GM04503 (cell line): ENCODE results near the gene RAB18.
"Not testable (repeated sequence)": the region's sequence is repeated elsewhere in the genome, so short reads cannot be mapped to it uniquely, and the experiment has no call there.

Experiments used
- DNase-seq: peaks from one replicate; pipeline ENCODE4 v3.0.0-alpha.2; 2012; ENCODE audit warnings: low read depth

Gene RAB18

DNA sequence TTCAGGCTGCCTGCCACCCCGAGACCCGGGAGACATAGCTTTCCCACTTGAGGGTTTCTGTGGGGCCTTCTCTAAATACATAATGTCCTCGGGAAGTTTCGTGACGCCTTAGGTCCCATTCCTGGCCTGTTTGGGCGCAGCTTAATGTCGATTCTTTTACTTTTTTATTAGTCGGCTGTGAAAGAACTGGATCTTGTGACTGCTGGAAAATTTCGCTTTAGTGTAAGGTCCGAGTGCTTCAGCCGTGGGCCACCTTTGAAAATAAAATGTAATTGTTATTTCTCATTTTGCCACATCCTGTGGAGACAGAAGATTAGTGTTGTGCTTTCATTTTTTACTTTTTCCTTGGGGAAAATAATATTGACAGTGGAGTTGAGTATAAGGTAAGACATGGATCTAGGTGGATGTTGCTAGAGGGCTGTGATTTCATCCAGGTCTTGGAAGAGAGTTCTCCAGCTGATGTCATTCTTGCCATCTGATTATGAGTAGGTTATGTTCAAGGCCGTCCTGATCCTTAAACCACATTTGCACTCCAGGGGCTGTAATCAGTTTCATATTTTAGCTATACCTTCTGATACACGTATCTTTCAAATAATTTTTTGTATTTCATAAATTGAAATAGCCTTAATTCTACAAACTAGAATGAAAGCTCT lies 830 bp downstream of the RAB18 start:
- DNase-seq, result no peak

DNA sequence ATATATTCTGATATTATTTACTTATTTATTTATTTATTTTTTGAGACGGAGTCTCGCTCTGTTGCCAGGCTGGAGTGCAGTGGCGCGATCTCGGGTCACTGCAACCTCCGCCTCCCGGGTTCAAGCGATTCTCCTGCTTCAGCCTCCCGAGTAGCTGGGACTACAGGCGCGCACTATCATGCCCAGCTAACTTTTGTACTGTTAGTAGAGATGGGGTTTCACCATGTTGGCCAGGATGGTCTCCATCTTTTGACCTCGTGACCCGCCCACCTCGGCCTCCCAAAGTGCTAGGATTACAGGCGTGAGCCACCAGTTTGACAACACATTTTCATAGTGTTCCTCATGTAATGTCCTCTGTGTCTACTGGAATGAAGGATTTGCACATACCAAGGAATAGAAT lies 1.4 kb downstream of the RAB18 start:
- DNase-seq, result not testable (repeated sequence)

DNA sequence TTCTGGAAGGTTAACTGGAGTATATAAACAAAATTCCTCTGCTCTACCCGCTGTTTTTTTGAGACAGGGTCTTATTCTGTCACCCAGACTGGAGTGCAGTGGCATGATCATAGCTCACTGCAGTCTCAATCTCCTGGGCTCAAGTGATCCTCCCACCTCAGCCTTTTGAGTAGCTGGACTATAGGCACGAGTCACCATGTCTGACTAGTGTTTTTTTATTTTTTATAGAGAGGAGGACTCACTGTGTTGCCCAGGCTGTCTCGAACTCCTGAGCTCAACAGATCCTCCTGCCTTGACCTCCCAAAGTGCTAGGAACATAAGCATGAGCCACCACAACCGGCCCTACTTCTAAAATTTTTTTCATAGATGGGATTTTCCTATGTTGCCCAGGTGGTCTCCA lies 2.2 kb downstream of the RAB18 start:
- DNase-seq, result no peak

DNA sequence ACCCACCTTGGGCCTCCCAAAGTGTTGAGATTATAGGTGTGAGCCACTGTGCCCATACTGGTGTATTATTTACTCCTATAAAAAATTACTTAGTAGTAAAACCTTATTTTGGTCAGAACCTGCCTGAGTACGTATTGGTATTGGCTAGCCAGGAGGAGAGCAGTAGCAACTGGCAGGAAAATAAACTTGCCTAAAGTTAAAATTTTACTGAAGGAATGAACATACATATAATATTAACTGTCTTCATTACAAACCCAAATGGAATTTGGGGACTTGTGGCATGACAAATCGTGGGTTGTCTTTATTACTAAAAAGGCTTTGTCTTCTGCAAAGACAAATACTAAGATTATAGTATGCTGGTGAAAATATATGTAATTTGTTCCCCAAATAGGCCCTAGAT lies 8.4 kb downstream of the RAB18 start:
- no peak for DNase-seq

DNA sequence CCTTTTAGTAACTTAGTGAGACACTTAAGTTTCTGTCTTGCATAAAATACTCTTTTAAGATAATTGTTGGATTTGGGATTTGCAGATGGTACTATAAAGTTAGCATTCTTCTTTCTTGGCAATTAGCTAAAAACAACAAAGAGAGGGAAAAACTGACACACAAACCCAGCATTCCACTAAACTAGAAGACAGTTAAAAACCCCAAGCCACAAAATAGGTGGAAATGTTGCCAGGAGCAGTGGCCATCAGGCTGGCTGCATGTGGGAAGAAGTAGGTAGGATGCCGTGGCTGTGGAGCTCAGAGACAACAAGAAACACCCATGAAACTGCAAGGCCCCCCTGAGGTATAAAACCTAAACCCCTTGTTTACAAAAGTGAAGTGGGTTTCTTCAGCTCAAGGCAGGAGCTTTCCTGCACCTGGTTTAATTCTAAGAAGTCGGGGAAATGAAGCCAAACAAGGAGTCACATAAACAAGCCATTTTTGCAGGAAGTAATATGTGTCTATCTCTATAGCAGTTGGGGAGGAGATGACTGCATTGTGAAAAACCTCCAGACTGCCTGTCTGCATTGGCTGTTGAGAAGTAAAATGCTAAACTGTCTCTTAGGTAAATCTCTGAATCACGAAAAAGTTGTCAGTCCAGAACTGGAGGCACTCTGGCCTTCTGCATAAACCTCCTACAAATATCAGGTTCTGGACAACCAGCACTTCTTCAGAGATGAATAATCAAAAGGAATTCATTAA lies 9.5 kb downstream of the RAB18 start:
- peak; percentile 69 for DNase-seq

DNA sequence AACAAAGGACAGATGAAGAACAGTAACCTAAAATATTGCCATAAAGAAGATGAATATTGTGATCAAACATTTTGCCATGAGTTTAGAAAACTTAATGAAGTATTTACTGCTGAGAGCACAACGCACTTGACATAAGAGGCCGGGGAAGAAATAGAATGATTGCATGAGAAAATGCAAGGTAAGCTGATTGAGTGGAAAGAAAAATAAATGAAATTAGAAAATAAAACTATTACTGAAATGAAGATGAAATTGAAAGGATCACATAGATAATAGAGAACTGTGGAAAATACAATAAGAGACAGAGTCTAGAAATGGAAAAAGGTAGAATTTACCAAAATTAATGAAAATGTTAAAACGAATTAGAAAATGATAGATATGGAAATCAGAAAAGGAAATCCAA lies 10.1 kb downstream of the RAB18 start:
- no peak for DNase-seq

DNA sequence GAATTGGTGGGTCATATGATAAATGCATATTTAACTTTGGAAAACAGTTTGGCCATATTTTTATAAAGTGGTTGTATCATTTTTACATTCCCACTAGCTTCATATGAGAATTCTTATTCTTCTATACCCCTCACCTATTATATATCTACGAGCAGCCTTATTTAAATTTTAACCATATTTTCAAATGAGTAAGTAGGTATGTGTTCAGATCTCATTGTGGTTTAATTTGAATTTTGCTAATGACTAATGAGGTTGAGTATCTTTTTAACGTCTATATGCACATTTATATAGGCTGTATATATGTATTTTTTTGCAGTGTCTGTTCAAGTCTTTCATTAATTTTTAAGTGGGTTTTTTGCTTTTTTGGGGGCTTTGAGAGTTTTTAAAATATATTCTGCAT lies 14.2 kb downstream of the RAB18 start:
- no peak for DNase-seq

DNA sequence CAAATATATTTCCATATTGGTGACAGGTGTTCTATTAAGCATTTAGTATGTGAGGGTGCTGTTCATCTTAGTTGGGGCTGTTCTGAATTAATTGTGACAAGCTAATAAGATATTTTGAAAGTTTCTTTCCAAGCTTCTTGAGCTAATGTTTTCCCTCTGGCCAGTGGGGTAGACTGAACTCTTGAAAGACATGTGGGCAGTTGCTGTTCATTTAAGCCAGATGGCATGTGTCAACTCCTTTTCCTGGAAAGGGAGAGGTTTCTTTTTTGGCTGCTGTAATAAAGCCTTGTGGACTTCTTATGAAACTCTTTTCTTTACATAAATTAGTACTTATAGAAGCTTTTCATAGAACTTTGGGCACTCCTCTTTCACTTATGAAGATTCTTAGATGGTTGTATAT lies 21.7 kb downstream of the RAB18 start:
- DNase-seq, result no peak

DNA sequence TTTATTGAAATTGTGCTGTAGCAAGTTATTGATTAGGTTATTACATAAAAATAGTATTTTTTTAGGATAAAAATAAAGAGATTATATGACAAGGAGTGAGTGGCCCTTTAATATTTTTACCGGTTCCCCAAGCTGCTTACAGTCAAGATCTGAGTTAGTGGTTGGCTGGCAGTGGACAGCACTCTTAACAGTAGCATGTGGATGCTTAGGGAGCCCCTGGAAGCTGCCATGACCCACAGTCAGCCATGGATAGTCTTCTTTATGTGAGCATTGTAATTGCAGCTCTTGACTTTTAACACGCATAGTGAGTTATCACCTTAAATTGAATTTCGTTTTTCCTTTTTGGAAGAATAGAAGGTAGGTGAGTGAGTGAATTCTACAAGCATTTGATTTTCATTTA lies 22.1 kb downstream of the RAB18 start:
- no peak for DNase-seq

DNA sequence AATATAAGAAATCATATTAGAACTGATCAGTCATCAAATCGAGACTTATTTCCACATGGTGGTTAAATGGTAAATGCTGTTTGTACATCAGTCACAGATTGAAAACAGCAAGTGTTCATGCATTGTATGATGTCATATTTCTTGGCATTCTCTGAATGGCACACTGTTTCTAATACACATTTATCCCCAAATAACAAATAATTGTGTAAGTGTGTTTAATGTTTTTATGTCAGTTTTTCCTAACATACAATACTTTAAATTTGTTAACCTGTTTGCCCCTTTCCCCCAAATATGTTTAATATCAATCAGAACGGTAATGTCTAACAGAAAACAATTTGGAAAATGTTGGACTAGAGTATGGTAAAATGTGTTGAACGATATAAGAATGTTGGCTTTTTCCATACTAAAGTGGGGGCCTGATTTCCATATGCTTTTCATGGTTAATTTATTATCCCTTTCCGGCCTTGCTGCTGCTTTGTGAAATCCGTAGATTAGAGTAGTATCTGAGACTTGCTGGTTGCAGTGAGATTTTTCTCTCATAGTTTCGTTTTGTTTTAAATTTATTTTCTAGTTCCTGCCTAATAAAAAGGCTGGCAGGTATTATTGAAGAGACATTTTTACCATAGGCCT lies 23.7 kb downstream of the RAB18 start:
- no peak for DNase-seq

DNA sequence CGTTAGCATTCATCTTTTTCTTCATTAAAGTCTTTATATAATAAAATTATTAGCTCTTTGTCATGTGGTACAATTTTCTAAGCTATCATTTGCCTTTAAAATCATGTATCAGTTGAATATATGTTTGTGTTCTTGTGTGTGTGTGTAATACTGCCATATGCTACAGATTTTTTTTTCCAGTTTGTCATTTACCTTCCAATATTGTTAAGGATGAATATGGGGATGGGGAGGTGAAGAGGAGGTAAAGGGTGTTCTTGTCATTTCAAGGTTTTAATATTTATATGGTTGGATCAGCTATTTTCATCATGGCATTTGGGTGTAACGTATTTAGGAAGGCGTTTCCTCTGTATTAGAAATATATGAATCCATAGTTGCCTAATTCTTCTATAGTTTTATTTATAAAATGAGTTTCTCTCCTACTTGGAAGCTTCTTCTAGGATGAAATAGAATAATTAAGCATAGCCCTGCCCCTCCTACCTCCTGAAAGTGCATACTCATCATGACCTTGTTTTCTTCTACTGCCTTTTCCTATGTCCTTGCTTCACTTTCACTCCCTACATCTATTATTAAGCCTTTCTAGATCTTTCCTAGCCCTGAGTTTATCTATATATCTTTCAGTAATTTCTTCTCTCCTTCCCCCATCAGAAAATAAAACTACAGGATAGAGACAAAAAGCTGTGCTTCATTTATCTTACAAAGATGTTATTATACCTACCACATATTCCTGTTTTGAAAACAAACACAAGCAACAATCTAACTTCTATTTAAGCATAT lies 25.1 kb downstream of the RAB18 start:
- no peak for DNase-seq

DNA sequence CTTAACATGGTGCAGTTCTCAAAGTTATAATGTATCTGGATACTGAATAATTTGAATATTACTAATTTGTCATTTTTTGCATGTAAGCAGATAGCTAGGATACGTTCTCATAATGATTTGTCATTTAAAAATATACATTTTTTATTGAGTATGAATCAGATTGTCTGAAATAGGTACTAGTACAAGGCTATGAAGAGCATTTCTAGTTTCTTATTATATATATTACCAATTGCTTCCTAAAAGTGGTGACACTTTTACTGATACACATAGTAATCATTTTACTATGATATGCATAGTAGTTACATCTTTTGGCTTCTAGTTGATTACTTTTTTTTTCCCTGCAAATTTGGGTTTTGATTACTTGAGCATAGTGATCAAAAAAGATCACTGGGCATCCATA lies 26.4 kb downstream of the RAB18 start:
- DNase-seq, result no peak

DNA sequence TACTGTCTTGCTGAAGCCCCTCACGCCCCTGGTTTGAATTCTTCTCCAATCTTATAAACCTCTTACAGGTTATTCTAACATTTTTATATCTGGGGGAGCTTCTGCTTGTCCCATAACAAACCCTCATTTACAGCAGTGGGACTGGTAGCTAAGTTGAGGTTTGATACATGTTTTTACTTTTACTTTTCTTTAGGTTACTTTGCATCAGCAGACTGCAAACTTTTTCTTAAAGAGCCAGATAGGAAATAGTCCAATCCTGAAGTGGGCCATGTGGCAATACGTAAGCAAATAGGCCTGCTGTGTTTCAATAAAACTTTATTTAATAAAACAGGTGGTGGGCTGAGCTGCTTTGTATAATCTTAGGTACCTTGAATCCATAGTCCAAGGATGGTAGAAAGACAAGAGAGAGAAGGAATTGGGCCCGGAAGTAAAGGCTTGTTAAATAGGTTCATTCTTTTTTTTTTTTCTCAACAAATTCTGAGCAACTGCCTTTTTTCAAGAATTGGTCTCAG lies 27.3 kb downstream of the RAB18 start:
- no peak for DNase-seq

DNA sequence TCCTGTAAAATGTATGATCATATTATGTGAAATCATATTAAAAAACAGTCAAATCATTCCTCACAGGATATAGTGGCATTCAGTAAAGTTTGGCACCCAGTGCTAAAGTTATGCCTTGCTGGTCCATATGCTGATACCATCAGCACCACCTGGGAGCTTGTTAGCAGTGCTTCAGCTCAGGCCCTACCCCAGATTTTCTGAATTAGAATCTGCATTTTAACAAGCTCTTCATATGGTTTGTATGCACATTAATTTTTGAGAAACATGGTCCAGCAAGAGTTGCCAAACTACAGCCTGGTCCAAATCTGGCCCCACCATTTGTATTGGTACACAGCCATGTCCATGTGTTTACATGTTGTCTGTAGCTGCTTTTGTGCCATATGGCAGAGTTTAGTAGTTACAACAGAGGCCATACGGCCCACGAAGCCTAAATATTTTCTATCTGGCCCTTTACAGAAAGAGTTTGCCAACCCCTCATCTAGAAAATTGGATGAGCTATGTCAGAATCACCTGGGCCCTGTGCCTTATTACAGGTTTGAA lies 30.1 kb downstream of the RAB18 start:
- DNase-seq, result no peak

DNA sequence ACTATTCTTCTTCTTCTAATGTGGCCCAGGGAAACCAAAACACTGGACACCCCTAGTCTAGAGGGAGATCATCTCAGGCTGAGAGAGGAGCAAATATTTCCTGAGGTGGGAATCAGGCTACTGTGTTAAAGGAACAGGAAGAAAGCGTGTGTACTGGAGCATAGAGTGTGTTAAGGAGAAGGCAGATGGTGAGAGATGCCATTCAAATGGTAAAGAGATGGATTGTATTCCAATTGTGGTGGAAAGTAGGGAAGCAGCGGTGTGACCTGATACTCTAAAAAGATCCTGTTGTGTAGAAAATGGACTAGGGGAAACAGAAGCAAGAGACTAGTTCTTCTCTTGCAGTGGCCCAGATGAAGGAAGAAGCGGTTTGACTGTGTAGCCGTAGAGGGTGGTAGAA lies 31.2 kb downstream of the RAB18 start:
- no peak for DNase-seq

DNA sequence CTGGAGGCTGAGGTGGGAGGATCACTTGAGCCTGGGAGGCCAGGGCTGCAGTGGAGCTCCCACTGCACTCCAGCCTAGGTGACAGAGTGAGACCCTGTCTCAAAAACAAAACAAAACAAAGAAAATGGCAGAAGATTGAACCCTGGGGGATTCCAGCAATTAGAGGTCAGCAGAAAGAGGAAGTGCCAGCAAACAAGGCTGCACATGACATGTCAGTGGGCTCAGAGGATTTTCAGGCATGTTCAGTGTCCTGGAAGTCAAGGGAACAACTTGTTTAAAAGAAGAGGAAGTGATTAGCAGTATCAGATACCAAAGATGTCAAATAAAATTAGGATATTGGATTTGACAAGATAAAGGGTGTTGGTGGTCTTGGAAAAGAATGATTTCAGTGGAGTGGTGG lies 32.3 kb downstream of the RAB18 start:
- DNase-seq, result no peak

DNA sequence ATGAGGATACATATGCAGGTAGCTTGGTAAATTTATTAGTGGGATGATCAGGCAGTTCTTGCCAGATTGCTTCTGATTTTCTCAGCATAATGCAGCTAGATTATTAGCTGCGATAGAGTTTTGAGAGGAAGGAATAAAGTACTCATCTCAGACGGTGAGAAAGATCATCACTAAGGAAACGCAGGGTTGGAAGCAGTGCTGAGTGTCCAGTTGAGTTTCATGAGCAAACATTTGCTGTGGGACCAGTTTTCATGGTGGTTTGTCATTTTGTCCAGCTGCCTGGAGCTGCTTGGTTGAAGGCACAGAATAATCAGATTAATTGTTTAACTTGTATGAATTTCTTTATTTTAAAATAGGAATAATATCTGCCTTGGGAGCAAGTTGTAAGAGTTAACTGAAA lies 33.1 kb downstream of the RAB18 start:
- DNase-seq, result no peak

DNA sequence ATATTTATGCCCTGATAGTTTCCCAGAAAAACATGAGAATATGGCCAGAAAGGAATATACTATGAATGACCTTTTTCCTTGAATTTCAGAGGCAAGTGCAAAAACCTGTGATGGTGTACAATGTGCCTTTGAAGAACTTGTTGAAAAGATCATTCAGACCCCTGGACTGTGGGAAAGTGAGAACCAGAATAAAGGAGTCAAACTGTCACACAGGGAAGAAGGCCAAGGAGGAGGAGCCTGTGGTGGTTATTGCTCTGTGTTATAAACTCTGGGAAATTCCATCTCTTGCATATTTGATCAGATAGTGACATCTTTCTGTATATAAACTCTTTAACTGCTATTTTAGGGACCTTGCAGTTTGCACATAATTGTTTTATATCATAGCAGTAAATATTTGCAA lies 33.7 kb downstream of the RAB18 start:
- no peak for DNase-seq

DNA sequence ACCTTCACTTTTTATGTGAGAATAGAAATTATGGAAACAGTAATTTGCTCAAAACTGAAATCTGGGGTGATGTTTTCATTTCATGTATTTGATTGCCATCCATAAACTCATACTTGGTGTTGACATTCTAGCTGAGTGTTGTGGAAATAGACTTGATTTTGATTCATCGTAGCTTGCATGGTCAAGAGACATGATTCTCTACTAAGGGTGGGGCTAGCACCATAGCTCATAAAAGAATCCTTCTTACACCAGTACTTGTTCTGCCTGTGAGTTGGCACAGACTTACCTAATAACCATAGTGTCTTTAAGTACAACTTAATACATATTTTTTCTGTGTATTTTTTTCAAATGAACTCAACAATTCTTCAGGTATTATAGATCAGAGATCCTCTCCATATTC lies 36.6 kb downstream of the RAB18 start:
- no peak for DNase-seq

DNA sequence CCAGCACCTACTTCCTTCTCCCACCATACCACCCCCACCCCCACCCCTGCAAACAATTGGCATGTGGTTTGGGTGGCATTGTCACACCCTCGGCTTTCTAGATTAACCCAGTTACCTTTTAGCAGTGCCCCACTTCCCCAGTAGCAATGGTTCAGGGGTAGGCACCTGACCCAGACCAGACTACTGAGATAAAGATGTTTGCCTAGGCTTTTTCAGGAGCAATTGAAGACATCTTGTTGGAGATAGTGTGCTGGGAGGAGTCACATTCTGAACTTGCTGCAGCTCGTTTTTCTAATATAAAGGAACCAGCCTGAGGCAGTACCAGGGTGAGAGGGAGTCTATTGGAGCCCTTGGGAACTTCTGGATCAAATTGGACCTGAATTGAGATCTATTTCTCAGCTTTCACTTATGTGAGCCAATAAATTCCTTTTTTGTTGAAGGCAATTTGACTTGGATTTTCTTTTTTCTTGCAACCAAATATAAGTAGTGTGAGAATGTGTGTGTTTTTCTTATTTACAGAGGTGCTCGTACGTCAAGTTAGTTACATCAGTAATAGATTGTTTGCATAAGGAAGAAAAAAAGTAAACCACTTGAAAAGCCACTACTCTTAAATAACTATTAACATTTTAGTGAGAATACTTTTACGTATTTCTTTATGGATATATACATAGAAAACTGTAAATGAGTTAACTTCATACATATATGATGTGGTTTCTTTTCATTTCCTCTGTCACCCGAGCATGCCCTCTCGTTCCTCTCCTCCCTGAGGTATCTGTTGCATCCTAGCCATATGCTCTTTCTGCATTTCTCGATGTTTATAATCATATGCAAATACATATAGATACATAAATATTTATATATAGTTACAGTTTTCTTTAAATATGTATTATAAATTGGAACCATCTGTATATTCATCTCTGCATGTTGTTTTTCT lies 38.0 kb downstream of the RAB18 start:
- no peak for DNase-seq

DNA sequence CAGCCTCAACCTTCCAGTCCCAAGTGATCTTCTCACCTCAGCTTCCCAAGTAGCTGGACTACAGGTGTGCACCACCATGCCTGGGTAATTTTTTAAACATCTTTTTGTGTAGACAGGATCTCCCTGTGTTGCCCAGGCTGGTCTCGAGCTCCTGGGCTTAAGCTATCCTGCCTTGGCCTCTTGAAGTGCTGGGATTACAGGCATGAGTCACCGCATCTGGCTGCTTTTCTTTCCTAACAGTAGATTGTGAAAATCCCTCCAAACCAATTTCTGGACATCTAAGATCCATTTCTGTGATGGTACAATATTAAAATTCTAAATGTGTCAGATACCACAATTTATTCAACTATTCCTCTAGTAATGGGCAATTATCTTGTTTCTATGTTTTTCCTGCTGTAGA lies 38.7 kb downstream of the RAB18 start:
- DNase-seq, result no peak
